ENCODE data around the gene C1orf53.
A peak's percentile ranks its signal among the peaks of the same experiment; 100 is the strongest.
"Not testable (repeated sequence)": the region's sequence is repeated elsewhere in the genome, so short reads cannot be mapped to it uniquely, and the experiment has no call there.

Gene C1orf53

GRCh38 chr1:197902454-197903195 is at the start of gene C1orf53:
Gene C1orf53 (plus strand): TSS chr1:197902630. CDS start chr1:197902650, 20 bp downstream.
- DNase-seq (ENCODE audit: low read depth), result peak; percentile 51

DNA sequence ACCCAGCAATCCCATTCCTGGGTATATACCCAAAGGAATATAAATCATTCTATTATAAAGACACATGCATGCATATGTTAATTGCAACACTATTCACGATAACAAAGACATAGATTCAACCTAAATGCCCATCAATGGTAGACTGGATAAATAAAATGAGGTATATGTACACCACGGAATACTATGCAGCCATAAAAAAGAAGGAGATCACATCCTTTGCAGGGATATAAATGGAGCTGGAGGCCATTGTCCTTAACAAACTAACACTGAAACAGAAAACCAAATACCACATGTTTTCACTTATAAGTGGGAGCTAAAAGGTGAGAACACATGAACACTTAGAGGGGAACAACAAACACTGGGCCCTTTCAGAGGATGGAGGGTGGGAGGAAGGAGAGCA is 46.7 kb upstream of the C1orf53 start:
- not testable (repeated sequence) for DNase-seq (ENCODE audit: low read depth)

- DNase-seq (ENCODE audit: low read depth), result no peak
These were observed 45.0 kb upstream of the C1orf53 start for GRCh38 chr1:197857477-197857876.

GRCh38 chr1:197859024-197859423 is 43.4 kb upstream of the C1orf53 start:
- DNase-seq (ENCODE audit: low read depth), result no peak

DNA sequence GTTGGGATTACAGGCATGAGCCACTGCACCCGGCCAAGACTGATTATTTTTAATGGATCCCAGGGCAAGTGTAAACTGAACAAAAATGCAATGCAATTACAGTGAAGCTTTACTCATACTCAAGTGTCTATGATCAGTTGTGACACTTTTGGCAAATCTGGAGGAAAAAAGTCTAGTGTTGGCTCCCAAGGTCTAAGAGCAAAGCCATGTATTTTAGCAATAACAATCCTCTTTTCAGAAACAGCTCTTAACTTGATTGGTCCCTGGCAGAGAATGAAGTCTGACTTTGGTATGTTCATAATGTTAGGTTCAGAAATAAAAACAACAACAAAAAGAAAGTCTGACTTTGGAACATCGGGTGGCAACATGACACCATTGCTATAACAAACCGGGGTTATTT is 40.2 kb upstream of the C1orf53 start:
- no peak for DNase-seq (ENCODE audit: low read depth)

DNA sequence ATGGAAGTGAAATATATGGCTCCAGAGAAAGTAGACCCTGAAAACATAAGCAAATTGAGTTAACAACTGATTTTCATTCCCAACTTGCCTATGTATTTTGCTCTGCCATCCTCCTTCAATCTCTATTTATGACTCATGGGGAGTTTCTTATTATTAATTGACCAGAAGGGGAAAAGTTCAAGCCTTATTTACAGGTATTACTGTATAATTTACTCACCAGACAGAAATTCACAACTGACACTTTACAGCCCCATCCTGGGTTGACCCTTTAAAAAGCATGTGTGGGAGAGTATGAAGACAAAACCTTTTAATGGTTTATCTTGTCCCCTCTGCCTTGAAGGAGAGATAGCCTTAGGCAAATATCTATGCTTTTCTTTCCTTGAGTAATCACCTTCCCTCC is 39.8 kb upstream of the C1orf53 start:
- DNase-seq (ENCODE audit: low read depth), result no peak

GRCh38 chr1:197865809-197866208 is 36.6 kb upstream of the C1orf53 start:
- DNase-seq (ENCODE audit: low read depth), result no peak

GRCh38 chr1:197868751-197869489 is 33.5 kb upstream of the C1orf53 start:
- DNase-seq (ENCODE audit: low read depth), result peak; percentile 23

DNA sequence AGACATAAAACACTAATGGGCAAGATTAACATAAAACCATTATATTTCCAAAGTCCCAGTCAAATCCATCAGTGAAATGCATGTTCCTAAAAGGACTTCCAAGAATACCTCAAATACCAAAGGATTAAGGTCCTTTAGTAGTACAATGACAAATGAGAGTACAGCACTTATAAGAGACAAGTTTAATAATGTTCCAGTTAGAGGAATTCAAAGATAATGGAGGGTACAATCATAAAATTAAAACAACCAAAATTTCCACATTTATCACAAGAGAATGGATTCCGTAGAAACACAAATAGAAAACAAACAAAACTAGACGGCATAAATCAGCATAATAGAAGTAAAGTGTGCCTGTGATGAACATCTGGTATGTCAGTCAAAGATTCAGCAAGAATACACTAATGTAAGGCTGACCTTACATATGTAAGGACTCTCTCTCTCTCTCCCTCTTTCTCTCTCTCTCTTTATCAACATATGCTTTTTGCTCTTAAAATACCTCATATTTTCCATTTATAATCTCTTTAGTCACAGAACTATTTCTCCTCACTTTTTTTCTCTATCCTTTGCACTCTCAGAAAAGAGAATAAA is 32.8 kb upstream of the C1orf53 start:
- no peak for DNase-seq (ENCODE audit: low read depth)

- DNase-seq (ENCODE audit: low read depth), result no peak
These were observed 25.5 kb upstream of the C1orf53 start for GRCh38 chr1:197876894-197877293.

- not testable (repeated sequence) for DNase-seq (ENCODE audit: low read depth)
These were observed 22.0 kb upstream of the C1orf53 start for GRCh38 chr1:197880385-197880784.

GRCh38 chr1:197882241-197882640 is 20.2 kb upstream of the C1orf53 start:
- DNase-seq (ENCODE audit: low read depth), result not testable (repeated sequence)

DNA sequence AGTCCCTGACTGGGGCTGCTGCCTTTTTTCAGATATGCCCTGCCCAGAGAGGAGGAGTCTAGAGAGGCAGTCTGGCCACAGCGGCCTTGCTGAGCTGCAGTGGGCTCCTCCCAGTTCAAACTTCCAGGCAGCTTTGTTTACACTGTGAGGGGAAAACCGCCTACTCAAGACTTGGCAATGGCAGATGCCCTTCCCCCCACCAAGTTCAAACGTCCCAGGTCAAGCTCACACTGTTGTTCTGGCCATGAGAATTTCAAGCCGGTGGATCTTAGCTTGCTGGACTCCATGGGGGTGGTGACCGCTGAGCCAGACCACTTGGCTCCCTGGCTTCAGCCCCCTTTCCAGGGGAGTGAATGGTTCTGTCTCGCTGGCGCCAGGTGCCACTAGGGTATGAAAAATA is 18.3 kb upstream of the C1orf53 start:
- no peak for DNase-seq (ENCODE audit: low read depth)

DNA sequence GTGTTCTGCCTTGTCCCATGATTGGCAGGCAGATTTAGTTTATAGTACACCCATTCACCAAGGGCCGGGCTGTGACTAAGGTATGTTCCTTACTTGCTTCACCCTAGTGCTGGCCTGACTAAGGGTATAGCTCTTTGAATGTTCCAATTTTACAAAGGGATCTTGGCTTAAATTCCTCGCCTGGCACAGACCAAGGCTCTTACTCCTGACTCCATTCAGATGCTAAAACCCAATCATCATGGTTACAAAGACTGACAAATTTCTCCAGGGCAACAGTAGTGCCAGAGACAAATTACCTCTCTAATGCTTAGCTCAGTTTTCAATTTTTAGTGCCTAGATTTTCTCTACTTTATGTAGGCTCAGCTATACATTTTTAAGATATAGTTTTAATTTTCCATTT is 11.5 kb upstream of the C1orf53 start:
- no peak for DNase-seq (ENCODE audit: low read depth)

DNA sequence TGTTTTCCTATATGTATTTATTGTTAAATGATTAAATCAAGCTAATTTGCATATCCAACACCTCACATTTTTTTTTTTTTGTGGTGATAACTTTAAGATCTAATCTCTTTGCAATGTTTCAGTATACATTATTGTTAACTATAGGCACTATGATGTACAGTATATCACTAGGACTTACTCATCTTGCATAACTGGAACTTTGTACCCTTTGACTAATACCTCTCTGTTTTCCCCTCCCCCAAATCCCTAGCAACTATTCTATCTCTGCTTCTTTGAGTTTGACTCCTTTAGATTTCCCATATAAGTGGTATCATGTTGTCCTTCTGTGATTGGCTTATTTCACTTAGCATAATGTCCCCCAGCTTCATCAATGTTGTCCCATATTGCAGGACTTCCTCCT is 9.7 kb upstream of the C1orf53 start:
- no peak for DNase-seq (ENCODE audit: low read depth)

GRCh38 chr1:197896301-197896700 is 6.1 kb upstream of the C1orf53 start:
- no peak for DNase-seq (ENCODE audit: low read depth)

- DNase-seq (ENCODE audit: low read depth), result no peak
These were observed 3.4 kb upstream of the C1orf53 start for GRCh38 chr1:197899037-197899436.

DNA sequence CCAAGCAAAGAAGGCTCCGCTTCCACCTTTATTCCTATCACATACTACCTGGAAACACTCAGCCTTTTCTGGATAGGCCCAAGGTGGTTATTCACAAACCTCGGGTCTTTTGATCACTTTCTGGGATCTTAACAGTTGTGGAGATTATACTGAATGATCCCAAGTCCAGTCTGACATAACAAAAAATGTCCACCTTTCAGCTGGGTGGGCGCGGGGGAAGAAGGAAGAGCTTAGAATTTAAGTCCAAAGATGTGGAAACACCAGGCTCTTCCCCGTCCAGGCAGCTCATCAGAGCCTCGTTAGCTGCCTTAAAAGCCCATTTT is 338 bp upstream of the C1orf53 start:
- DNase-seq (ENCODE audit: low read depth), result no peak

- DNase-seq (ENCODE audit: low read depth), result no peak
These were observed 725 bp downstream of the C1orf53 start for GRCh38 chr1:197903196-197903514.

GRCh38 chr1:197904126-197904787 is 1.8 kb downstream of the C1orf53 start:
- no peak for DNase-seq (ENCODE audit: low read depth)

DNA sequence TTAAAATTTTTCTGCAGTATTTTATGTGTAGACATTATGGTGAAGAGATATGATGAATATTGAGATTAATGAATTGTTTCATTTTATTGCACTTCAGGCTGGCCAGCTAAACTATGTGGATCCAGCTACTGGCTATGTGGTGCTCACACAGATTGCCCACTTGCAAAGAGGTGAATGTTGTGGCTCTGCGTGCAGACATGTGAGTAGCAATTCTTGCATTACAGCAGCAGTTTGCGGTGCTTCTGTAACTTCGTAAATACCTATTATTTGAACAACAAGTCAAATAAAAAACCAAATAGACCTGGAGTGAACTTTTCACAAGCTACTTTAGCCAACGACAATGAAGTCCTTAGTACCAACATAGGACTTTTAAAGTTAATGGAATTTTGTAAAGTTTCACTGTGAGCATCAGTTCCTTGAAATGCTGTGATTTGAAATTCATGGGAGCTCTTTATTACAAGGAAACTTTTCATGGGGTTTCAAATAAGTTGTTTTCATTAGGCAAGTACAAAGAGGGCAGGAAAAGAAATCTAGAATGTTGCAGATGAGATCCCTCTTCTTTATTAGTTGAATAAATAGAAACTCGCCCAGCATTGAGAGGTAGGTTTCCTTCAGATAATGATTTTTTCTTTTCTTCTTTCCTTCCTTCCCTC is 3.4 kb downstream of the C1orf53 start:
- DNase-seq (ENCODE audit: low read depth), result no peak

DNA sequence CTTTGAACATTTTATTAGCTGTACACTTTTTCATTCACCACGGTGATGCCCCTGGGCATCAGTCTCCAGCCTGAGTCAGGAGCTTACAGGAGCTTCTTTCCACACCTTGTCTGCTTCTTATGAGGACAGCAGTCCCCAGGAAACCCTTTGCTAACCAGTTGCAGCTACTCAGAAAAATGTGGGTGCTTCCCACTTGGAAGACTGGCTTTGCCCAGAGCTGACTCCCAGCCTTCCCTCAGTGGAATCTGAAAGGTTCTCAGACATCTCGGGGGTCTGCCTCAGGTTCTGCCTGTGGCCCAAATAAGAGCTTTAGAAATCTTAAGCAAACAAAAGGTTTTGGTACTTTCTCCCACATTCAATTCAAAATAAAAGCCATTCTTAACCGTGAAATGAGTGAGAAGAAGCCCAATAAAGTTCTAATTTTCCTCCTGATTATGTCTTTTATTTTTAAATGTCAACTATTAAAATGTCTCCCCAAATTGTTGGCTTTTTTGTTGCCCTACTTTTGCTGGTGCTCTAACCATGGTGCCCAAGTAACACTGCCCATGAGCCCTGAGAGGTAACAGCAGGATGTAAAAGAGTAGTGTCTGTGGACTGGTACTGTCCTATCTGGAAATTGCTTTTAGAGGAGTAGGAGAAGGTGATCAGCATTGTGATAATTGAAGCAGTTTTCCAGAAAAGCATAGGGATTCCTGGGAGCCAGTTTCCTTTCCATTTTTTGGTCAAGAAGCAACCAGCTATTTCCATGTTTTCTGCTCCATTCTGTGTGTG is 5.6 kb downstream of the C1orf53 start:
- no peak for DNase-seq (ENCODE audit: low read depth)
